GM18909 (cell line): ENCODE data around the gene SPN.
"Not testable (repeated sequence)": the region's sequence is repeated elsewhere in the genome, so short reads cannot be mapped to it uniquely, and the experiment has no call there.

Experiments
- ATAC-seq: cut with Tn5 transposase; IDR thresholded peaks from one replicate; pipeline ENCODE4 v1.9.1; 2021; ENCODE audit warnings: mild to moderate bottlenecking; ENCODE audit not compliant: unreplicated experiment, poor library complexity

The SPN gene

GRCh38 chr16:29674188-29674587, 11.1 kb downstream of the SPN start:
- no peak for ATAC-seq

GRCh38 chr16:29675811-29676643, 13.0 kb downstream of the SPN start:
- ATAC-seq, result no peak

GRCh38 chr16:29676989-29677785, 14.1 kb downstream of the SPN start:
- ATAC-seq, result no peak

GRCh38 chr16:29678691-29679267, 15.7 kb downstream of the SPN start, which contains the start of gene QPRT:
Gene QPRT, plus strand, starts transcription at chr16:29679180. Its CDS starts 18 bp downstream, at chr16:29679198.
- ATAC-seq, result no peak

GRCh38 chr16:29680180-29680598, 17.1 kb downstream of the SPN start:
- ATAC-seq, result no peak

- ATAC-seq, result no peak
Observed at GRCh38 chr16:29683543-29684090, 20.6 kb downstream of the SPN start.

- ATAC-seq, result no peak
Observed at GRCh38 chr16:29684679-29685078, 21.6 kb downstream of the SPN start.

GRCh38 chr16:29686740-29687332, 23.8 kb downstream of the SPN start:
- no peak for ATAC-seq

GRCh38 chr16:29687755-29688154, 24.7 kb downstream of the SPN start:
- ATAC-seq, result no peak

GRCh38 chr16:29688172-29688571, 25.1 kb downstream of the SPN start:
- ATAC-seq, result no peak

- not testable (repeated sequence) for ATAC-seq
Observed at GRCh38 chr16:29689490-29690351, 26.7 kb downstream of the SPN start.

- ATAC-seq, result not testable (repeated sequence)
Observed at GRCh38 chr16:29692606-29693005, 29.6 kb downstream of the SPN start.

GRCh38 chr16:29694384-29695195, 31.5 kb downstream of the SPN start:
- ATAC-seq, result no peak

GRCh38 chr16:29695675-29696074, 32.6 kb downstream of the SPN start:
- not testable (repeated sequence) for ATAC-seq

- ATAC-seq, result no peak
Observed at GRCh38 chr16:29696881-29697331, 33.9 kb downstream of the SPN start.

- no peak for ATAC-seq
Observed at GRCh38 chr16:29697391-29697790, 34.3 kb downstream of the SPN start.

GRCh38 chr16:29698042-29698441, 35.0 kb downstream of the SPN start:
- ATAC-seq, result no peak
